ENCODE measurements around the gene DPP6.

The DPP6 gene

DNA sequence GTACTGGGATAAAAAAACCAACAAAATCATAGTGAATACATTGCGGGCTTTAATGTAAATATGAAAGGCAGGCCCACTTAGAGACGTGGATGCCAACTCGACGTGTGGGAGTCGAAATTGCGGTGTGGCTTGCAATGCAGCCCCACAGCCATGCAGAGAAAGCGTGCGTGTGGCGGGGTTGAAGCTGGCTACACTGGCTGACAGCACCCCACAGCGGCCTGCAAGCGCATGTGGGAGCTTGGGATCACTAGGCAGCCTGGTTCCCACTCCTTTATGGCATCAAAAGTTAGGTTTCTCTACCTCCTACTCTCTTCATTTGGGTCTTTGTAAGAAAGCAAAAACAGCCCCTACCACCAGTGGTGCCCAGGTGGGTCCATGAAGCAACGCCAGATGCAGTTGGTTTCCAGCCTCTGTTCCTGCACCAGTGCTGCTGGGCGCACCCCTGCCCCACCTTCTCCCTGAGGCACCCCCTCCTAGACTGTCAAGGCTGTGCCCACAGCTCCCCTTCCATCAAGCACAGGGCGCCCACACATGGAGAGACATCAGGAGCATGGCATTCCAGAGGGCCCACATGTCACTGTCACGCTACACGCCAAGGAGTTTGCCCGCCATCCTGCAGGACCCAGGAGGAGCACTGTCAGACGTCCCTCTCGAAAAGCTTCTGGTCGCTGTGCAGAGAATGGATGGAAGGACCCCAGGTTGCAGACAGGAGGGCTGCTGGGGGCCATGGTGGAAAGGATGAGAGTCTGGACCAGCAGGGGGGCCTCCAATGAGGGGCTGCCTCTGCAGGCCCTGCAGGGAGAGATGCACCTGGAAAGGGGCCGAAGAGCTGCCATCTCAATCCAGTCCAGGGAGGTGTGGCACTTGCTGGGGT, 807.8 kb downstream of the DPP6 start:
- DNase-seq (ENCODE audit: extremely low spot score, insufficient read length, low read depth) (no peak), FAIRE-seq (no peak)

DNA sequence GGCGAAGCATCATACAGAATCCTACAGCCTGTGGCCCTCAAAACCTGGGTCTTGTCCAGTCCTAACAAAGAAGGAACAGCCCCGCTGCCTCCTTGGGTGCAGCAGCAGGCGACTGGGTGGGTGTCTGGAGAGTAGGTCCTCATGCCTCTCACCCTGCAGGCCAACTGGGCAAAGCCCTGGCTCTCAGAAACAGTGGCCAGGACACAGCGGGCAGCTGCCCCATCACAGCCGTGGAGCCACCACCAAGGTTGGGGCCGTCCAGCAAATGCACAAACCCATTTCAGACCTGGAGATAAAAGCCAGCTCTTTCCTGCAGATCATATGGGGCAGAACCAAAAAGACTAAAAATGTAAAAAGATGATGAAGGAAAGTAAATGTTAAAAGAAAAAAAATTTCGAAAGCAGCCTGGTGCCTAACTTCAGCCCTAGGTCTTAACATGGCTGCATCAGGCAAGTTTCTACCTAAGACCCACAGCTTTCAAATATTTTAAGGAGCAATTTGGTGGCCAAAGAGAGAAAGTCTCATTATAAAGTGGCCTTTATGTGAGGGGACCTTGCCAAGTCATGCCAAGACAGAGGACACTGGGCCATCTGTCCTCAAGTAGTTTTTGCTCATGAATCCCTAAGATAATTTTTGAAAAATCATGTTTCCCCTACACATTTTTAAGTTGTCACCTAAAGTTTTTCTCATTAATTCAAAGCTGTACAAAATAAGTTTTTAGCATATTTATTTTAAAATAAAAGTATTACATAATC, 808.6 kb downstream of the DPP6 start:
- FAIRE-seq (no peak), DNase-seq (ENCODE audit: extremely low spot score, insufficient read length, low read depth) (no peak)

DNA sequence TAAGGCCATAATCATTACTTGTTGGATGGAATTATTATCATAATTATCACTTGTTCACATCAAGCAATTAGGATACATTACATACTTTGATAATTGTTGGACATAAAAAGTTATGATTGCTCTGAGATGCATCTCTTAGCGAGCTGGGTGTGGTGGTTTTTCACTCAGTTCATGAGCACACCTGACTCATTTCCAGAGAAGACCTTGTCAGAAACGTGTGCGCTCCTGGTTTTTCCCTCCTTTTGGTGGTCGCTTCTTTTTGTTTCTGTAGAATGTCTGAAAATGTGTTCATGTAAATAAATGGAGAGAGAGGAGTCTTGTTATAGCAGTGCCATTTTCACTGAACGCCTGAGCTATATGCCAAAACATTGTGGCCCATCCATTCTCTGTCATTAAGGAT, 809.4 kb downstream of the DPP6 start:
- no peak for FAIRE-seq
- DNase-seq (ENCODE audit: extremely low spot score, insufficient read length, low read depth): no peak

DNA sequence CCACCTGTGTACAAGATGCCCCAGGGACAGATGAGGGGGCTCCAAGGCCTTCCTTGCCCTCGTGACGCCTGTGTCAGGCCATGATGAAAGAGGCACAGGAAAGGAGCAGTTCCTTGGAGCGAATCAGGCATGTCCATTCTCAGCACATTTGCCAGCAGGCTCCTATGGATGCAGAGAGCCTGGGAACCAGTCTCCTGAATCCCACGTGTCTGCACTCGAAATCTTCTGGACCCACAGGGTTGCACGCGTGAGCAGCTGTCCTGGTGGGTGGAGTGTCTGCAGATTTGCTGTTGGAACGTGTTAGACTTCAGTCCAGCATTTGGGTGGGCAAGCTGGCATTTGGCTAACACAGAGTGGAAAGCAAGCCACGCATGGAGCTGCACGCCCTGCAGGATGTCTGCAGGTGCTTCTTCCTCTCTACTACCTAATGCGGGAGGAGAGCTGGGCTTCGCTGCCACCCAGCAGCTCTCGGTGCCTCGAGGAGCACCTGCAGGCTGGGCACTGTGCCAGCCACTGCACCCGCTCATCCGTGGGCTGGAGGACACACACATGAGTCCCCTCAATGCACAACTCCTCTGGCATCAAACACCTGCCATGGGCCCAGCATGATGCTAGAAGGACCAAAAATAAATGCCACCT, 810.1 kb downstream of the DPP6 start:
- DNase-seq (ENCODE audit: extremely low spot score, insufficient read length, low read depth) (no peak), FAIRE-seq (no peak)

DNA sequence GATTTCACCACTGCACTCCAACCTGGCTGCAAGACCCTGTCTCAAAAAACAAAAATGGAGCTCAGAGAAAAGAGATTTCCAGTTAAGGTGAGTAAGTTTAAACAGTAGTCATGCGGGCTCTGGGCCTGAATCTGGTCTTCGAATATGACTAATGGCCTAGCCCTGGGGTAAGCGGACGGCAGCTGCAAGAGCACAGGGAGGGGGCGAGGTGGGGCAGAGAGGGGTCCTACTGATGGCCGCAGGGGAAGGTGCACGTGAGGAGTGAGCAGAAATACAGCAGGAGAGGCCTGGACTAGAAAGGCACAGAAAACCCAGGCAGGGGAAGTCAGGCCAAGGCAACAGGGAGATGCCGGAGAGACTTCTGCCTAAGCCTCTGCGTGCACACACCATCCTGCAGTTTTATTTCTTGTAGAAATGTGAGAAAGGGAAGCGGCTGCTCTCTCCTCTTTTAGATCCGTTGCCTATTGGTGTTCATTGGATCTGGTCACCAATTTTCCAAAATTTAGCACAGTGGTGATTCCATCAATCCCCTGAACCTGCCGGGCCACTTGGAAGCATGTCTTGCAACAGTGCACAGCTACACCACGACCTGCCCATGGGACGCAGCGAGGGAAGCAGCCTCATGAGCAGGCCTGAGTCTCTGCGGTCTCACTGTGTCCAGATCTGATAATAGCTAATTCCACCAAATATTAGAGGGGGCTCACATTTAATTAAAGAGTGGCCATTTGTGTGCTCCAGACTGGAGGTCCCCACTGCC, 811.7 kb downstream of the DPP6 start:
- DNase-seq (ENCODE audit: extremely low spot score, insufficient read length, low read depth) (no peak), FAIRE-seq (no peak)

DNA sequence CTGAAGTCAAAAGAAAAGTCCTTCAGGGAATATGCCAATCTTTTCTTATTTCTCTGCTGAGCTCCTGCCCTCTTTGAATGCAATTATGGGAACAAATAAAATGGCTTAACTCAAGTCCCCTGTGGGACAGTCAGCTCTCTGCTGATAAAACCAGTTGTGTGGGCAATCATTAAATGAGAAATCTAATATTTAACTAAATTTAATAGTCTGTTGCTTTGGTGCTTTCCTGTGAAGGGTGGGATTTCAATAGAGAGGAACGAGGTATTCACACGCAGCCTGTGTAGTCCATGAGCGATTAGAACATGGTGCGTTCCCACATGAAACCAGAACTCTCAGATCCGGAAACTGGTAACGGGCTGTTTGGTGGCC, 812.3 kb downstream of the DPP6 start:
- no peak for FAIRE-seq
- DNase-seq (ENCODE audit: extremely low spot score, insufficient read length, low read depth): no peak

DNA sequence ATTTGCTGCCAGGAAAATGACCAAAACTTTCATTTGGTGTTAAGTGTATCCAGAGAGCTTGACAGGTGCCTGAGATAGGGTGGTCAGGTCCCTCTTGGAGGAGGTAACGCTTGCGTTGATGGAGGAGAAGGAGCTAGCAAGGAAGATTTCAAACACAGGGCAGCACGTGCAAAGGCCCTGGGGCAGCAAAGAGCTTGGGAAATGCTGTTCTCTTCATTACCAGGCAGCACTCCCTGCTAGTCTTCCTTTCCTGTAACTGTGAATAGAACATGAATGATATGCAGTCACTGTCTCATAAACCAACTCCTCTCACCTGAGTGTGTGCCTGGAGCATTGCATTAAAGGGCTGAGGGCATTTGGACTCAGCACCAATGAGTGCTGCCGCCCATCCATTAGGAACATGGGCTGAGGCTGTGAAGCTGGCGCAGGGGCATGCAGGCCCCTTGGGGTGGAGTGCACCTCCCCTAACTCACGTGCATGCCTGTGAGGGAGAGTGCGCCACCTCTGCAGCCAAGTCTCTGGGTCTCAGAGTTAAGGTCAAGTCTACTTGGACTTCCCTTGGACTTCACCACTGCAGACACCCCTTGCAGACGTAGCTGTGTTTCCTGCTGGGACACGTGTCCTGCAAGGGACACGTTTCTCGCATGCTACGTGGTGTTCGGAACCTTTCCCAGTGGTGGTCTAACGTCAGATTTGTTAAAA, 813.9 kb downstream of the DPP6 start:
- DNase-seq (ENCODE audit: extremely low spot score, insufficient read length, low read depth) (no peak), FAIRE-seq (no peak)

DNA sequence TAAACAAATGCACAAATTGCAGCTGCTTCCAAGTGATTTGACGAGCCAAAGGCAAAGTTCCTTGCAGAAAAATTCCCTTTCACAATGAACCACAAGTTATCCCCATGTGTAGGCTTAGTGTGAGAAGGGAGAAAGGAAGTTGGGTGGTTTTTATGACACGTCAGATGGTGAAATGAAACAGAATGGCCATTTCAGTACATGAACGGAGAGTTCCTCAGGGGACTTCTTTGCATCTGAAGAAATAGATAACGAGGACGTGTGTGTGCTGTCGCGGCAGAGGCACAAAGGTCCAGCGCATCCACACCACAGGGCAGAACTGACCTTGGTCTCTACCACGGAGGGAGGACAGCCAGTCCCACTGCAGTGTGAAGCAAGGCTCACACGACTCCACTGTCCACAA, 814.9 kb downstream of the DPP6 start:
- DNase-seq (ENCODE audit: extremely low spot score, insufficient read length, low read depth): no peak
- peak; percentile 82 for FAIRE-seq

DNA sequence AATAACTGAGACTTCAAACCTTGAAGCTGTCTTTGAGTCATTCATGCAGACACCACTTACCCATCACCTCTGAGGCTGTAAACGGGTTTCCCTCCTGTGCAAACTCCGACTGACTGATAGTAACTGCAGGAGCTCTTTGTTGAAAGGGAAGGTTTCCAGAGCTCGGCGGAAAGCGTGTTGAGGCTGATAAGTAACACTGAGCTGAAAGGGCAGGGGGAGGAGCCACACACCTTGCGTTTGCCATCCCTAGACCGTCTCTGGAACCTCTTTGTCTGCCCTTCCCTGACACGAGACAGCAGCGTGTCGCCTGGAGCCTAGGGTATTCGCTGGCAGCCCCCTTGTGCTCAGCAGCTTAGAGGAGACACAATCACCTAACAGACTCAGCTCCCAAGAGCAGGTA, 816.7 kb downstream of the DPP6 start:
- no peak for DNase-seq (ENCODE audit: extremely low spot score, insufficient read length, low read depth)
- FAIRE-seq: no peak

DNA sequence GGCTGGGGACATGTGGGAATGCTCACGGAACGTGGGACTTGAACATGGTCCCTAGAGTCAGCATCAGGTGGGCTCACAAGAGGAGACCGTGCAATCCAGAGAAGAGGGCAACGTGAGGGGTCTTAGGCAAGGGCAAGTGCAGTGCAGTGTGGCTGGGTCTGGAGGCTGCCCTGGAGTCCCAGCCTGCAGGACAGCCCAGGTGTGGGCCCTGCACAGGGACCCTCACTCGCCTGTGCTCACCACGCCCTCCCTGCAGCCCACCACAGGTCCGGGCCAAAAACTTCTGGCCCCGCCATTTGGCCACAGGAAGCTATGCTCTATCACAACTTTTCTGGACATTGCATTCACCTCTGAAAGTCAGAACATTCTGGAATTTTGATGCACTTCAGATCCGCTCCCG, 817.2 kb downstream of the DPP6 start:
- no peak for FAIRE-seq
- DNase-seq (ENCODE audit: extremely low spot score, insufficient read length, low read depth): no peak

DNA sequence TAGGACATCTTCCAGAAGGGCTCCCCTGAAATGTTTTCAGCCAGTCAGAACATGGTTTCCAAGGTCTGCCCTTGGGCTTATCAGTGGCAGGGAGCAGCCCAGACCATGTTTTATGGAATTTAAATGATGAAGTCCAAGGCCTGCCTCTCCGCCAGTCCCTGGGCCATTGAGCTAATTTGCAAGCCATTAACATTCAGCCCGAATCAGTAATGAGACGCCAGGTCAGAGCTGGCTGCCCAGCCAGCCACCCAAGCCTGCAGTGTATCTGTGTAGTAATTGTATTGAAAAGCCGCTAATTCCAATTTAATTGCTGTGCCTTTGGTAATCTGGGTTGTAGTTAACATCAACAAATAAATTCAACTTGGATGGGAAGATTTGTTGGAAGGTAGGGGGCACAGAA, 819.3 kb downstream of the DPP6 start:
- no peak for FAIRE-seq

DNA sequence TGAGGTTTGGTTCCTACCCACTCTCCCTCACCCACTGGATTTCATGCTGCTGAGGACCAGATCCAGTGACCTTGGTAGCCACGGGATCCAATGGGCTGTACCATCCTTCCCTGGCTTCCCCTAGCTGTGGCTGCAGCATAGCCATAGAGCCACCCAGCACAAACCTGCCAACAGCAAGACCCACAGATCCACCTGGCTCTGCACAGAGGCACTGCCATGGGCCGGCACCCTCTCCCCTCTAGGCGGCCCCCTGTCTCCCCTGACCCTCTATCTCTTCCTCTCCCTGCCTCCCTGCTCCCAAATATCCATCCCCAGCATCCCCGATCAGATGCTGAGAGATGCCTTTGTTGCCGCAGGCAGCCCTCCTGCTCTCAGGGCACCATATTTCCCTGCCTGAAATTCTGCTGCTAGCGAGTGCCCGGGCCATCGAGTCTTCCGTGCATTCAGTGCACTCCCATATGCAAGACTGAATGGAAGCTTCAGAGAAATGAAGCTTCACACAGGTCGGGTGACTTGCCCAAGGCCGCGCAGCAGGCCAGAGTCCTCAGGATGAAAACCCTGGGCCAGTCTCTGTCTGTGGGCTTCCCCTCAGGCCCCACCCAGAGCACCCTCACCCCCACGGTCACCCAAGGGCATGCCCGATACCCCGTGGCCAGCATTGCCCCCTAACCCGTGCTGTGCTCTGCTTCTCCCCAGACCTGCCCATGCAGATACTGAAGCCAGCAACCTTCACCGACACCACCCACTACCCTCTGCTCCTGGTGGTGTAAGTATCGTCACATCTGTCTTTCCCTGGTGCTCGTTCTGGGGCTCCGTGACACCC, 819.9 kb downstream of the DPP6 start:
- DNase-seq (ENCODE audit: extremely low spot score, insufficient read length, low read depth): no peak
- no peak for FAIRE-seq

More for the DNA sequence above, 819.3 kb downstream of the DPP6 start:
- no peak for DNase-seq (ENCODE audit: extremely low spot score, insufficient read length, low read depth)

DNA sequence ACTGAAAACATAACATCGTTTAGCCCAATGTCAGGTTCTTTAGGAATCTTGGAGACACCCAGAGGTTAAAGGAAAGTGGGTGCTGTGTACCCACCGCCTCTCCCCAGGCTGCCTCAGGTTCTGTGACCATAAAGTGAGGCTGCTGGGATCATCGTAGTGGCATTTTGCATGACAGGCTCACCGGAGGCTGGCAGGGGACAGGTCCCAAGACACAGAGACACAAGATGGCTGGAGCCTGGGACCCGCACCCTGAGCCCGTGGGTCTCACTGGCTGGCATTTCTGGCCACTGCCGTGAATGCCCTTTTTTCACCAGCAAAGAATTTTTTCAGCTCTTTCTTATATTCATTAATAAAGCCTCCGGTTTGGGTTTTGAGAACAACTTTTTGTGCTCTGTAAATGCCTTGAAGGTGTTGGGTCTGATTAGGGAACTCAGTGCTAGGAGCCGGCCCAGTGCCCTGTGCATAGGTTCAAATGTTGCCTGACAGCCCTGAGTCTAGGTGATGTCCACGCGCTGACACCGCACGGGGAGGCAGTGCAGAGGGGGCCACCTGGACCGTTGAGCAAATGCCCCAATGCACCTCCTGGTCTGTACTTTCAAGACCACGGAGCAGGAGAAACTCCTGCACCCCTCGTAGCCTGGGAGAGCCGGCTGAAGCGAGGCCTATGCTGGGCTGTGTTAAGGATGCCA, 820.8 kb downstream of the DPP6 start:
- FAIRE-seq: no peak
- no peak for DNase-seq (ENCODE audit: extremely low spot score, insufficient read length, low read depth)

DNA sequence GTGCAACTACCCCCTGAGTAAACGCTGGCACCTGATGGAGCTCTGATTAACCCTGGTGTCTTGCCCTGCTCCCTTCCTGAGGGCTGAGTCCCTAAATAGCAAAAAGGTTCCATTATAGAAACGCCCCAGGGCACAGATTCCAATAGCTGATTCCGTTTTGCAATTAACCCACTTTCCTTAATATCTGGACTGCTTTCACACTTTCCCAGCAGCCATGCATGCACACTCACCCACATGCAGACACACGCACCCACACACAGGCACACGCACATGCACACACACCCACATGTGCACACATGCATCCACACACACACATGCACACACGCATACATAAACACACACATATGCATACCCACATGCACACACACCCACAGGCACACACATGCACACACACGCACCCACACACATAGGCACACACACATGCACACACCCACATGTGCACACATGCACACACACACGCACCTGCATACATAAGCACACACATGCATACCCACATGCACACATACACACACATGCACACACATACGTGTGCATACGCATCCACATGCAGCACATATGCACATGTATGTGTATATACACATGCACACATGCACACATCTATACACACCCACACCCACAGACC, 821.4 kb downstream of the DPP6 start:
- no peak for FAIRE-seq

DNA sequence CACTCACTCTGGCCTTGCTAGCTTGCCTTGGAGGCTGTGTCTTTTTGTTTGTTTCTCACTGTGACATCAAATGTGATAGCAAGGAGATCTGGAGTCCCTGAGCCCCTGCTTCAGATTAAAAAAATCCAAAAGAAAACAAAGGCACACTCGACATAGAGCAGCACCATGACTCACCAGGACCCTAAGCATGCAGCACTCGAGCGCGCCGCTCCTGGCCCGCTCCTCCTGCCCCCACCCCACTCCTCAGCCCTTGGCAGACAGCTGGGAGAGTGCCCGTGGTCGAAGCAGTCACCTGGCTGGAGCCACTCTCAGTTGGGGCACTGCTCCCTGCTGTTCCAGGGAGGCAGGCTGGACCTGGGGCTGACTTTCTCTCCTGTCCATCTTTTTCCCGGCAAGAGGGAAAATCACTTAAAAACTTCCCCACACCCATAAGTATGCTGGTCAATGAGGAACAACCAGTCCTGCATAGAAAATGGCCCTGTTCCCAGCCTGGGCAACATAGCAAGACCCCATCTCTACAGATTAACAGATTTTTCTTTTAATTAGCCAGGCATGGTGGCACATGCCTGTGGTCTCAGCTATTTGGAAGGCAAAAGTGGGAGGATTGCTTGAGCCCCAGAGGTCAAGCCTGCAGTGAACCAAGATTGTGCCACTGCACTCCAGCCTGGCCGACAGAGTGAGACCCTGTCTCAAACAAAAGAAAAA, 822.4 kb downstream of the DPP6 start:
- DNase-seq (ENCODE audit: extremely low spot score, insufficient read length, low read depth) (no peak), FAIRE-seq (no peak)

More for the DNA sequence above, 821.4 kb downstream of the DPP6 start:
- no peak for DNase-seq (ENCODE audit: extremely low spot score, insufficient read length, low read depth)

DNA sequence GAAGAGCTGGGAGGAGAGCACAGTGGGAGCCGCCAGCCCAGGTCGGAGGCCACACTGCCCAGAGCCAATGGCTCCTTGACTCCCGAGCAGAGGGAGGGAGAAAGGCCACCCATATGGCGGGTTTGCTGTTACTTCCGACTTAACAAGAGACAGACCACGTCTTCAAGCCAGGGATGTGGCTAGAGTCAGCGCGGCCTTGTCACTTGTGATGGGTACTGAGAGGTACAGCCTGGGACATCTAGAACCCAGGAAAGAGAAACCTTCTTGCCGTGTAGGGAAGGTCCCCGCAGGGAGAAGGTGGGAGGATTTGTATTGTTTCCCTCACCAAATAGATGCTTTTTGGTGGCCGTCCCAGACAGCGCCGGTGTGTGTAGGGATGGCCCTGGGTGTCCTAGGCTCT, 823.1 kb downstream of the DPP6 start:
- no peak for FAIRE-seq
- no peak for DNase-seq (ENCODE audit: extremely low spot score, insufficient read length, low read depth)

DNA sequence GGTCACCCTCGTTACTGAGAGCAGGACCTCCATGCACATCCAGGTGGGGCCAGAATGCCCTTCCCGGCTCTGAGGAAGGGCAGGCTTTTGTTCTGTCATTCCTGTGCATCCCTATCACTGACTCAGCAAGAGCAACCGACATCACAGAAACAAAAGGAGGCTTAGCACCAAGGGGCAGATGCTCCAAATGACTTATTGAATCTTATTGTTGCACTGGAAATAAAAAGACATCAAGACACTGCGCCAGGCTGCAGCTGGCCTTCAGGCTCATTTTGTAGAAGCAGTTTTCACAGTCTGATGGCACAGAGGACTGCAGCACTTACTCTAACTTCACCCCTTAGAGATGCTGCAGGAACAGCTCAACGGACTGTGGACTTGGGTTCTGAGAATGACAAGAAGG, 824.3 kb downstream of the DPP6 start:
- DNase-seq (ENCODE audit: extremely low spot score, insufficient read length, low read depth) (no peak), FAIRE-seq (no peak)
